Ishikawa (cell line): Measurements from ENCODE around the gene INPP4B.

ENCODE experiments used
- CEBPB ChIP-seq: IDR thresholded peaks from 2 replicates; pipeline ENCODE4 v1.6.1; 2012
- CREB1 ChIP-seq: IDR thresholded peaks from 2 replicates; pipeline ENCODE4 v1.6.1; 2012; ENCODE audit warnings: low read depth
- EGR1 ChIP-seq: IDR thresholded peaks from 2 replicates; pipeline ENCODE4 v1.6.1; 2012
- EP300 ChIP-seq: IDR thresholded peaks from 2 replicates; pipeline ENCODE4 v1.6.1; 2012; ENCODE audit warnings: borderline replicate concordance
- FOXM1 ChIP-seq: IDR thresholded peaks from 2 replicates; pipeline ENCODE4 v1.6.1; 2012; ENCODE audit warnings: low read depth, borderline replicate concordance
- MAX ChIP-seq: IDR thresholded peaks from 2 replicates; pipeline ENCODE4 v1.6.1; 2012
- NFIC ChIP-seq: IDR thresholded peaks from 2 replicates; pipeline ENCODE4 v1.6.1; 2012
- RAD21 ChIP-seq: IDR thresholded peaks from 2 replicates; pipeline ENCODE4 v1.6.1; 2012; ENCODE audit warnings: low read depth
- REST ChIP-seq: IDR thresholded peaks from 2 replicates; pipeline ENCODE4 v1.6.1; 2012; ENCODE audit warnings: low read depth, mild to moderate bottlenecking
- TAF1 ChIP-seq: IDR thresholded peaks from 2 replicates; pipeline ENCODE4 v1.6.1; 2012; ENCODE audit warnings: low read depth, mild to moderate bottlenecking
- TCF12 ChIP-seq: IDR thresholded peaks from 2 replicates; pipeline ENCODE4 v1.6.1; 2012; ENCODE audit warnings: low read depth
- TEAD4 ChIP-seq: IDR thresholded peaks from 2 replicates; pipeline ENCODE4 v1.6.1; 2012
- USF1 ChIP-seq: IDR thresholded peaks from 2 replicates; pipeline ENCODE4 v1.6.1; 2012
- YY1 ChIP-seq: IDR thresholded peaks from 2 replicates; pipeline ENCODE4 v1.6.1; 2012; ENCODE audit warnings: low read depth
- ZBTB7A ChIP-seq: IDR thresholded peaks from 2 replicates; pipeline ENCODE4 v1.6.1; 2012; ENCODE audit warnings: low read depth

INPP4B gene

GRCh38 chr4:142203505-142203904 lies 642.6 kb downstream of the INPP4B start:
- no peak for TF ChIP-seq TCF12
- TF ChIP-seq RAD21 = no peak
- no peak for TF ChIP-seq EP300
- no peak for TF ChIP-seq CREB1
- TF ChIP-seq EGR1 = no peak
- no peak for TF ChIP-seq YY1
- TF ChIP-seq USF1 = no peak
- no peak for TF ChIP-seq NFIC
- no peak for TF ChIP-seq TEAD4
- TF ChIP-seq TAF1 = no peak
- no peak for TF ChIP-seq ZBTB7A

- TF ChIP-seq REST (no peak), NFIC (no peak), EP300 (no peak)
These were observed 643.4 kb downstream of the INPP4B start for GRCh38 chr4:142202404-142203332.

- TF ChIP-seq TAF1 (no peak), FOXM1 (no peak), YY1 (no peak), CEBPB (no peak), USF1 (no peak), REST (no peak), MAX (no peak), CREB1 (no peak), TEAD4 (no peak), EGR1 (no peak), TCF12 (no peak), RAD21 (no peak), NFIC (no peak), EP300 (no peak), ZBTB7A (no peak)
These were observed 645.1 kb downstream of the INPP4B start for GRCh38 chr4:142201041-142201440.

- TF ChIP-seq MAX (no peak), ZBTB7A (no peak), YY1 (no peak), FOXM1 (no peak), RAD21 (no peak), EP300 (no peak), NFIC (no peak), CREB1 (no peak), TEAD4 (no peak), EGR1 (no peak), REST (no peak), TAF1 (no peak), USF1 (no peak), TCF12 (no peak), CEBPB (no peak)
These were observed 651.2 kb downstream of the INPP4B start for GRCh38 chr4:142194905-142195304.
